ENCODE data around the gene DLGAP1. TPM values are rescaled to one million over a fixed set of nuclear protein-coding genes. Genes with fewer than 3 reads are reported as not detected.

DLGAP1 gene
- total RNA-seq, 1 experiment from 2014 or later, result 23.2 TPM

DNA sequence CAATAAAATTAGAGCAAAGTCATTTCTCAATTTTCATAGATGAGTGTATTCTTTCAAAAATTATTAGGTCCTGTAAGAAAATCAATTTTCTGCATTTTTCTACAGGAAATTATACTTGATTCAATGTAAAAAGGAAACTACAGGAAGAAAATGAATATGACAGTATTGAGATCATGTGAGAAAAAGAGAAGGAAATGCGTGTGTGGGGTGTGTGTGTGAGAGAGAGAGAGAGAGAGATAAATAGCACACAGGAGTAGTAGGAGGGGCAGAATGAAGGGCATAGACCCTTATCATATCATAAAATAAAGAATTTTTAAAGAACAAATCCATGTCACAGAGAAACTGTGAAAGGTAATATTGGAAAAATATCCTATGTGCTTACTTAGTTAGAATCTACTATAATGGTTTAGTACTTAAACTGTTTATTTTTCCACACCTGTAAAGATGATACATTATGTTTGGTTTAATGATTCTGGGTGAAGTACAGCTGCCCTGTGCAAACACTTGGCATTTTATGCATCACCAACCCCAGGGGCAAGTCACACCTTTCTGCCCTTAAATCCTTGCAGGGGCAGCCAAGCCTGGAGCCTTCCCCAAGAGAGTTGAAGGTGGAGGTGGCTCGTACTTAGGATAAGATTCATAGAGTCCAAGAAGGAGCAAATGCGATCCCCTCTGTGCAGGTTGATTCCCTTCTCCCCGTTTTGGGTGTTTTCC, 728.7 kb downstream of the DLGAP1 start:
- 100% methylated on average over 1 of the region's 4 CpGs for WGBS (ENCODE audit: extremely low coverage, insufficient read length, low lambda C conversion rate)

More for the DNA sequence above, 728.7 kb downstream of the DLGAP1 start:
- Histone ChIP-seq H3K18ac (ENCODE audit: insufficient read length, low read depth, low read length) (no peak overlapping the region), H3K23ac (ENCODE audit: insufficient read length, low read depth, low read length) (no peak overlapping the region), H3K56ac (ENCODE audit: insufficient read length, low read depth, low read length) (no peak overlapping the region), H2BK5ac (ENCODE audit: insufficient read length, low read length) (no peak overlapping the region), H2AFZ (ENCODE audit: low read length) (no peak overlapping the region), H3K4me1 (ENCODE audit: insufficient read depth, low read length) (peaks cover 2% of the 10 kb centered on the region; the same call in 1 of the 2 replicates), H3K27me3 (ENCODE audit: insufficient read depth, low read length) (no peaks in the 10 kb centered on the region), H3K4me2 (ENCODE audit: insufficient read depth, insufficient read length, low read length) (no peak overlapping the region), H2BK12ac (ENCODE audit: insufficient read length, low read depth, low read length) (no peak overlapping the region), H2BK20ac (ENCODE audit: low read depth, low read length, poor library complexity, severe bottlenecking) (no peak overlapping the region), H2BK120ac (ENCODE audit: low read depth, low read length, poor library complexity, severe bottlenecking) (no peak overlapping the region), H4K91ac (ENCODE audit: insufficient read length, low read depth, low read length) (no peak overlapping the region), H3K9ac (ENCODE audit: extremely low read depth, insufficient read length, low read length) (no peak overlapping the region), H4K20me1 (ENCODE audit: control insufficient read depth, insufficient read depth, insufficient read length) (no peaks in the 10 kb centered on the region), H3T11ph (ENCODE audit: low read length) (no peak overlapping the region), H4K8ac (replicated peaks; ENCODE audit: insufficient read length, low read depth, low read length) (no peak overlapping the region), H4K5ac (ENCODE audit: insufficient read length, low read depth, low read length) (no peak overlapping the region), H2BK15ac (ENCODE audit: low read depth, low read length) (no peak overlapping the region), H3K14ac (ENCODE audit: insufficient read depth, low read length) (no peak overlapping the region), H2AK5ac (ENCODE audit: insufficient read length, low read length) (no peak overlapping the region), H3K27ac (ENCODE audit: insufficient read length, low read depth, low read length) (no peak overlapping the region), H3K79me1 (ENCODE audit: insufficient read depth, low read depth, low read length, poor library complexity, severe bottlenecking) (no peaks in the 10 kb centered on the region), H3K79me2 (ENCODE audit: insufficient read depth, low read length) (no peaks in the 10 kb centered on the region), H3K23me2 (ENCODE audit: insufficient read length, low read depth, low read length, poor library complexity, severe bottlenecking) (no peaks in the 10 kb centered on the region), H3K4ac (ENCODE audit: low read depth, low read length) (no peak overlapping the region), H3K9me3 (ENCODE audit: control insufficient read depth, low read depth, low read length) (no peaks in the 10 kb centered on the region)
- H3K27ac Mint-ChIP-seq, result no peak overlapping the region
- H3K4me3 Mint-ChIP-seq, result no peak overlapping the region
- DNase-seq, result no peak
- no peaks in the 10 kb centered on the region for H3K9me3 Mint-ChIP-seq
- no peaks in the 10 kb centered on the region for H3K27me3 Mint-ChIP-seq (ENCODE audit: low read depth)
- H3K4me1 Mint-ChIP-seq, result peaks cover 20 to 26% of the 10 kb centered on the region in 2 experiments
- H3K36me3 Mint-ChIP-seq (ENCODE audit: insufficient read depth in 1 of 3, low read depth in 3 of 3), result peaks cover 4 to 13% (median 4%) of the 10 kb centered on the region in 3 experiments; a peak in 6 of 7 replicates
- TF ChIP-seq, protein P1, sequence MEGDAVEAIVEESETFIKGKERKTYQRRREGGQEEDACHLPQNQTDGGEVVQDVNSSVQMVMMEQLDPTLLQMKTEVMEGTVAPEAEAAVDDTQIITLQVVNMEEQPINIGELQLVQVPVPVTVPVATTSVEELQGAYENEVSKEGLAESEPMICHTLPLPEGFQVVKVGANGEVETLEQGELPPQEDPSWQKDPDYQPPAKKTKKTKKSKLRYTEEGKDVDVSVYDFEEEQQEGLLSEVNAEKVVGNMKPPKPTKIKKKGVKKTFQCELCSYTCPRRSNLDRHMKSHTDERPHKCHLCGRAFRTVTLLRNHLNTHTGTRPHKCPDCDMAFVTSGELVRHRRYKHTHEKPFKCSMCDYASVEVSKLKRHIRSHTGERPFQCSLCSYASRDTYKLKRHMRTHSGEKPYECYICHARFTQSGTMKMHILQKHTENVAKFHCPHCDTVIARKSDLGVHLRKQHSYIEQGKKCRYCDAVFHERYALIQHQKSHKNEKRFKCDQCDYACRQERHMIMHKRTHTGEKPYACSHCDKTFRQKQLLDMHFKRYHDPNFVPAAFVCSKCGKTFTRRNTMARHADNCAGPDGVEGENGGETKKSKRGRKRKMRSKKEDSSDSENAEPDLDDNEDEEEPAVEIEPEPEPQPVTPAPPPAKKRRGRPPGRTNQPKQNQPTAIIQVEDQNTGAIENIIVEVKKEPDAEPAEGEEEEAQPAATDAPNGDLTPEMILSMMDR (conservative IDR thresholded peaks at IDR 0.05), result no peak
